Mesenchymal stem cell (in vitro differentiated cells and primary cell): ENCODE results near the gene COPZ2. TPM values are rescaled to one million over a fixed set of nuclear protein-coding genes. Genes with fewer than 3 reads are reported as not detected.

Experiments used
- DNase-seq: peaks from one replicate; pipeline ENCODE4 v3.0.0-alpha.2; 2013
- H2AFZ ChIP-seq: one replicate; pipeline ENCODE4 v1.6.1; 2013; ENCODE audit warnings: low read depth, mild to moderate bottlenecking, control low read depth, inconsistent platforms, low read length, moderate library complexity
- H2AK5ac ChIP-seq: 2 replicates; pipeline ENCODE4 v1.6.1; 2013; ENCODE audit warnings: low read length, moderate library complexity, mild to moderate bottlenecking, inconsistent platforms; ENCODE audit not compliant: severe bottlenecking
- H2BK120ac ChIP-seq: one replicate; pipeline ENCODE4 v1.6.1; 2013; ENCODE audit warnings: low read depth, mild to moderate bottlenecking, inconsistent platforms, low read length, moderate library complexity
- H2BK12ac ChIP-seq, 2 experiments: one replicate each; pipeline ENCODE4 v1.6.1; 2013; ENCODE audit warnings: inconsistent platforms in 2 of 2, low read length in 2 of 2, mild to moderate bottlenecking in 2 of 2, moderate library complexity in 2 of 2, control low read depth in 1 of 2
- H2BK15ac ChIP-seq: one replicate; pipeline ENCODE4 v1.6.1; 2013; ENCODE audit warnings: mild to moderate bottlenecking, low read depth, inconsistent platforms; ENCODE audit not compliant: poor library complexity, severe bottlenecking
- H2BK5ac ChIP-seq: 2 replicates; pipeline ENCODE4 v1.6.1; 2013; ENCODE audit warnings: low read depth, mild to moderate bottlenecking, low read length, control low read depth, inconsistent platforms; ENCODE audit not compliant: poor library complexity, severe bottlenecking
- H3K14ac ChIP-seq, 2 experiments: one replicate each; pipeline ENCODE4 v1.6.1; 2013; ENCODE audit warnings: inconsistent platforms in 2 of 2, low read length in 2 of 2, control low read depth in 1 of 2, mild to moderate bottlenecking in 1 of 2, moderate library complexity in 1 of 2
- H3K18ac ChIP-seq, 2 experiments: one replicate each; pipeline ENCODE4 v1.6.1; 2013; ENCODE audit warnings: inconsistent platforms in 2 of 2, low read length in 2 of 2, control low read depth in 1 of 2, low read depth in 1 of 2, mild to moderate bottlenecking in 1 of 2
- H3K23ac ChIP-seq, 2 experiments: one replicate each; pipeline ENCODE4 v1.6.1; 2013; ENCODE audit warnings: inconsistent platforms in 2 of 2, low read length in 2 of 2, mild to moderate bottlenecking in 2 of 2, moderate library complexity in 2 of 2, control low read depth in 1 of 2
- H3K27ac ChIP-seq: 2 replicates; pipeline ENCODE4 v1.5.1; 2013; ENCODE audit warnings: mild to moderate bottlenecking, moderate library complexity, low read length, control low read depth, inconsistent platforms; ENCODE audit not compliant: poor library complexity, severe bottlenecking
- H3K27me3 ChIP-seq, 2 experiments: 2 replicates each; pipeline versions ENCODE4 v1.6.1 to v1.7.0; 2013; ENCODE audit warnings: low read length in 2 of 2, mild to moderate bottlenecking in 2 of 2, moderate library complexity in 2 of 2, control low read depth in 1 of 2, inconsistent platforms in 1 of 2; ENCODE audit not compliant: control insufficient read depth in 1 of 2, insufficient read depth in 1 of 2
- H3K36me3 ChIP-seq, 2 experiments: 2 replicates each; pipeline versions ENCODE4 v1.6.1 to v1.7.0; 2013; ENCODE audit warnings: low read length in 2 of 2, control low read depth in 1 of 2, inconsistent platforms in 1 of 2, low read depth in 1 of 2, mild to moderate bottlenecking in 1 of 2; ENCODE audit not compliant: insufficient read depth in 2 of 2, control insufficient read depth in 1 of 2
- H3K4ac ChIP-seq, 2 experiments: one replicate each; pipeline ENCODE4 v1.6.1; 2013; ENCODE audit warnings: inconsistent platforms in 2 of 2, low read length in 2 of 2, mild to moderate bottlenecking in 2 of 2, moderate library complexity in 2 of 2, control low read depth in 1 of 2, low read depth in 1 of 2
- H3K4me1 ChIP-seq: 2 replicates; pipeline ENCODE4 v1.6.1; 2013; ENCODE audit warnings: low read depth, low read length, control low read depth; ENCODE audit not compliant: control insufficient read depth, insufficient read depth
- H3K4me2 ChIP-seq: 2 replicates; pipeline ENCODE4 v1.6.1; 2013; ENCODE audit warnings: low read length, mild to moderate bottlenecking, inconsistent platforms; ENCODE audit not compliant: poor library complexity, severe bottlenecking
- H3K4me3 ChIP-seq, 2 experiments: 2 replicates each; pipeline versions ENCODE4 v1.5.1 to v1.7.0; 2013; ENCODE audit warnings: low read length in 2 of 2, mild to moderate bottlenecking in 2 of 2, control low read depth in 1 of 2, low read depth in 1 of 2; ENCODE audit not compliant: insufficient read depth in 1 of 2
- H3K79me1 ChIP-seq: replicated peaks from 2 replicates; pipeline ENCODE4 v1.6.1; 2013; ENCODE audit warnings: mild to moderate bottlenecking, control low read depth, low read length, inconsistent platforms; ENCODE audit not compliant: poor library complexity, severe bottlenecking
- H3K9ac ChIP-seq: 2 replicates; pipeline ENCODE4 v1.7.0; 2013; ENCODE audit warnings: mild to moderate bottlenecking, low read length, moderate library complexity
- H3K9me3 ChIP-seq: 2 replicates; pipeline ENCODE4 v1.7.0; 2013; ENCODE audit warnings: mild to moderate bottlenecking, low read length; ENCODE audit not compliant: control insufficient read depth
- H4K8ac ChIP-seq: one replicate; pipeline ENCODE4 v1.6.1; 2013; ENCODE audit warnings: inconsistent platforms, mild to moderate bottlenecking, low read length, moderate library complexity
- H4K91ac ChIP-seq: one replicate; pipeline ENCODE4 v1.6.1; 2013; ENCODE audit warnings: mild to moderate bottlenecking, low read length, inconsistent platforms
- WGBS: methylation state at CpG from one replicate; pipeline ENCODE4 v1.1.7; 2013; ENCODE audit warnings: mixed read lengths; 5-methylcytosine and 5-hydroxymethylcytosine counted together
- small RNA-seq: library from polyadenylated mRNA; stranded (forward); fragments of <200 nt; extraction: miRNeasy Mini kit (QIAGEN cat#:217004); gene quantifications from one replicate; pipeline ENCODE3, GENCODE V24; 2013; ENCODE audit warnings: low read depth

COPZ2 gene

GRCh38 chr17:47981462-47981861 is 56.1 kb downstream of the COPZ2 start:
- no peak overlapping the region for H3K23ac ChIP-seq
- H4K91ac ChIP-seq: no peak overlapping the region
- H4K8ac ChIP-seq: no peak overlapping the region
- no peak overlapping the region for H3K4me2 ChIP-seq
- H3K4ac ChIP-seq: no peak overlapping the region
- H2AK5ac ChIP-seq: no peak overlapping the region
- no peaks in the 10 kb centered on the region for H3K9me3 ChIP-seq
- WGBS: 99% methylated on average over 9 of the region's 9 CpGs
- no peak overlapping the region for H3K18ac ChIP-seq
- no peak overlapping the region for H3K27ac ChIP-seq
- peaks cover 12% of the 10 kb centered on the region for H3K79me1 ChIP-seq
- no peak overlapping the region for H2AFZ ChIP-seq
- H3K36me3 ChIP-seq: peaks cover 60 to 65% of the 10 kb centered on the region in 2 experiments
- H3K27me3 ChIP-seq: no peaks in the 10 kb centered on the region
- DNase-seq: no peak
- H2BK120ac ChIP-seq: no peak overlapping the region
- no peaks in the 10 kb centered on the region for H3K4me1 ChIP-seq
- H2BK15ac ChIP-seq: no peak overlapping the region
- H2BK12ac ChIP-seq: no peak overlapping the region
- no peak overlapping the region for H3K14ac ChIP-seq
- H2BK5ac ChIP-seq: no peak overlapping the region
- no peak overlapping the region for H3K9ac ChIP-seq
- no peak overlapping the region for H3K4me3 ChIP-seq

DNA sequence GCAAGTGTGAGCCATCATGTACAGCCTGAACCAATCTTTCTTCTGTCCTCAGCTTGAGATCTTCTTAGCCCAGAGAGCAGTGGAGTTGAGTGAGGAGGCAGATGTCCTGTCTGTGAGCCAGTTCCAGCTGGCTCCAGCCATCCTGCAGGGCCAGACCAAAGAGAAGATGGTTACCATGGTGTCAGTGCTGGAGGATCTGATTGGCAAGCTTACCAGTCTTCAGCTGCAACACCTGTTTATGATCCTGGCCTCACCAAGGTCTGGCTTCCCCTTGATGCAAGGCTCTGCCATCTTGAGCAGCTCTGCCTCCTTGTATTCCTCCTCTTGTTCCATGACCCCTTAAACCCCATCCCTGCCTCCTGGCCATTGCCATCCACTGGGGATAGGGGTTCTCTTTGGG is 57.1 kb downstream of the COPZ2 start:
- no peak overlapping the region for H3K18ac ChIP-seq
- H4K8ac ChIP-seq: no peak overlapping the region
- no peak overlapping the region for H2BK120ac ChIP-seq
- no peak overlapping the region for H2BK15ac ChIP-seq
- no peak overlapping the region for H2BK12ac ChIP-seq
- H3K23ac ChIP-seq: no peak overlapping the region
- no peaks in the 10 kb centered on the region for H3K9me3 ChIP-seq
- DNase-seq: no peak
- H3K4ac ChIP-seq: no peak overlapping the region
- H3K4me3 ChIP-seq: no peak overlapping the region
- H3K79me1 ChIP-seq: peaks cover 12% of the 10 kb centered on the region
- no peak overlapping the region for H3K27ac ChIP-seq
- no peak overlapping the region for H3K9ac ChIP-seq
- no peak overlapping the region for H3K14ac ChIP-seq
- H2AFZ ChIP-seq: no peak overlapping the region
- no peaks in the 10 kb centered on the region for H3K27me3 ChIP-seq
- peaks cover 69 to 73% of the 10 kb centered on the region in 2 experiments for H3K36me3 ChIP-seq
- no peaks in the 10 kb centered on the region for H3K4me1 ChIP-seq
- no peak overlapping the region for H4K91ac ChIP-seq
- no peak overlapping the region for H3K4me2 ChIP-seq
- H2AK5ac ChIP-seq: no peak overlapping the region
- H2BK5ac ChIP-seq: no peak overlapping the region

DNA sequence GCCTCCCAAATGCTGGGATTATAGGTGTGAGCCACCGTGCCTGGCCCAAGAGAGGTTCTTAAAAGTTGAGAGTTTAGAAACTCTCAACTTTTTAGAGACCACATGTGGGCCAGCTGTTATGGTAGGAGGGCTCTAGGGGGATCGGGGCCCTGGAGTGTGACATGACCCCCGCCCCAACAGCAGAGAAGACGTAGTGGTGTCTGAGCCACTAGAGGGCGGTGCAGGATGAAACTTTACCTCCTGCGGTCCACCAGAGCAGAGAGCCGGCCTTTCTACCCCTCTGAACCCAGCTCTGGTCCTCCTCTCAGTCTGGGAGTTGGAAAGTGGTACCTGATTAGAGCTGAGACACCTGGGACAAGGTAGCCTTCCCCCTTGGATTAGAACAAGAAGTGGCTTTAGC is 59.3 kb downstream of the COPZ2 start:
- H3K79me1 ChIP-seq: peaks cover 12% of the 10 kb centered on the region
- no peak overlapping the region for H3K9ac ChIP-seq
- H2BK12ac ChIP-seq: no peak overlapping the region
- no peak overlapping the region for H2AK5ac ChIP-seq
- no peak overlapping the region for H2BK5ac ChIP-seq
- H2BK120ac ChIP-seq: no peak overlapping the region
- peak; percentile 63 for DNase-seq
- peaks cover 76 to 92% of the 10 kb centered on the region in 2 experiments for H3K36me3 ChIP-seq
- H3K4me2 ChIP-seq: no peak overlapping the region
- no peaks in the 10 kb centered on the region for H3K9me3 ChIP-seq
- H3K18ac ChIP-seq: no peak overlapping the region
- H3K27ac ChIP-seq: no peak overlapping the region
- no peaks in the 10 kb centered on the region for H3K4me1 ChIP-seq
- no peak overlapping the region for H3K23ac ChIP-seq
- H2BK15ac ChIP-seq: no peak overlapping the region
- H4K91ac ChIP-seq: no peak overlapping the region
- no peaks in the 10 kb centered on the region for H3K27me3 ChIP-seq
- no peak overlapping the region for H3K4ac ChIP-seq
- H3K4me3 ChIP-seq: no peak overlapping the region
- H4K8ac ChIP-seq: no peak overlapping the region
- no peak overlapping the region for H2AFZ ChIP-seq
- H3K14ac ChIP-seq: no peak overlapping the region
- 19% methylated on average over 3 of the region's 7 CpGs for WGBS

Small RNA genes within 50 kb of the gene (small RNA-seq; reads per million reads assigned to genes)
- gene AC004477.2 (not detected), gene MIR152 (1,468 reads per million, percentile 97 among the genes with 10 or more reads in this experiment)
